ENCODE results near the gene MLH3. TPM values are rescaled to one million over a fixed set of nuclear protein-coding genes. Genes with fewer than 3 reads are reported as not detected.
"Not testable (repeated sequence)": the region's sequence is repeated elsewhere in the genome, so short reads cannot be mapped to it uniquely, and the experiment has no call there.

Gene MLH3
- total and polyA plus RNA-seq, 2 experiments from 2014 or later = 10.8 to 12.3 TPM

DNA sequence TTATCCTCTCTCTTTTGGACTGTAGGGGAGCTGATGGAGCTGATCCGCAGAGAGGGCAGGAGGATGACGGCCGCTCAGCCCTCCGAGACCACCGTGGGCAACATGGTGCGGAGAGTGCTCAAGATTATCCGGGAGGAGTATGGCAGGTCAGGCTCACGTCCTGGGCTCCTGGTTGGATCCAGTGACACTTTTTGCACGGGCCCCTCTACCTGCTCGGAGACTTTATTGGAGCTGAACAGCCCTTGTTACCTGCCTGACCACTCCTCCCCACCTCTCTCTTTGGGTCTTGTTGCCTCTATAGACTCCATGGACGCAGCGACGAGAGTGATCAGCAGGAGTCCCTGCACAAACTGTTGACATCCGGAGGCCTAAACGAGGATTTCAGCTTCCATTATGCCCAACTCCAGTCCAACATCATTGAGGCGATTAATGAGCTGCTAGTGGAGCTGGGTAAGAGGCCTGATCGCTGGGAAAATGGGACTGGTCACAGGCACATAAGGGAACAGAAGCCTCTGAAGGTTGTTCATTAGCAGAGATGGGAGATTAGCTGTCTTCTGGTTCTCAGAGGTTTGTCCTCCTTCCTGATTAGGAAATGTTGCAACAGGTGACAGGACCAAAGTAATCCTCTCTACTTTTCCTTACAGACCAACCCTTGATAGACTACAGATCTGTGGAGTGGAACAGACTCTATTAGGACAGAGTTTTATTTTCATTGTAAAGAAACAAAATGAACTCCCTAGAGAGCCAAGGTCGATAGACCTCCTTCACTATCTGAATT is 47.8 kb downstream of the MLH3 start:
- 7% methylated on average over 17 to 18 of the region's 18 CpGs for WGBS, 2 experiments (ENCODE audit: low coverage in 1 of 2, low lambda C conversion rate in 2 of 2, missing lambda C conversion rate in 2 of 2)
- peak overlapping the region; percentile 14; the same call in 1 of the 2 replicates for H3K27ac ChIP-seq
- H3K9me2 ChIP-seq (ENCODE audit: insufficient read depth) = no peaks in the 10 kb centered on the region
- H3K4me3 ChIP-seq = peak overlapping the region; percentile 97
- in situ Hi-C loops (cut with MboI) = no loop called here
- peak; percentile 60 for DNase-seq
- H3K79me2 ChIP-seq (ENCODE audit: insufficient read depth) = peaks cover 48% of the 10 kb centered on the region
- H3K9me3 ChIP-seq (ENCODE audit: low read depth) = no peaks in the 10 kb centered on the region
- peaks cover 31% of the 10 kb centered on the region for H3K36me3 ChIP-seq (ENCODE audit: low read depth)
- peak overlapping the region; percentile 94 for H3K4me2 ChIP-seq (ENCODE audit: unreplicated experiment)
- peak overlapping the region; percentile 86 for H3K9ac ChIP-seq
- H3K27me3 ChIP-seq (replicated peaks; ENCODE audit: insufficient read depth) = no peaks in the 10 kb centered on the region
- H4K20me1 ChIP-seq (ENCODE audit: insufficient read depth) = no peaks in the 10 kb centered on the region
- H3F3A ChIP-seq (ENCODE audit: insufficient read depth) = no peaks in the 10 kb centered on the region; the same call in 1 of the 2 replicates
- H3K4me1 ChIP-seq (ENCODE audit: insufficient read depth) = peaks cover 10% of the 10 kb centered on the region
- H2AFZ ChIP-seq = peak overlapping the region; percentile 94
- no peak for TF ChIP-seq EZH2 (IDR thresholded peaks at IDR 0.05; ENCODE audit: insufficient read depth, poor library complexity, severe bottlenecking)
- TF ChIP-seq EZH2phosphoT487 (IDR thresholded peaks at IDR 0.05; ENCODE audit: insufficient read depth, low read depth) = no peak

DNA sequence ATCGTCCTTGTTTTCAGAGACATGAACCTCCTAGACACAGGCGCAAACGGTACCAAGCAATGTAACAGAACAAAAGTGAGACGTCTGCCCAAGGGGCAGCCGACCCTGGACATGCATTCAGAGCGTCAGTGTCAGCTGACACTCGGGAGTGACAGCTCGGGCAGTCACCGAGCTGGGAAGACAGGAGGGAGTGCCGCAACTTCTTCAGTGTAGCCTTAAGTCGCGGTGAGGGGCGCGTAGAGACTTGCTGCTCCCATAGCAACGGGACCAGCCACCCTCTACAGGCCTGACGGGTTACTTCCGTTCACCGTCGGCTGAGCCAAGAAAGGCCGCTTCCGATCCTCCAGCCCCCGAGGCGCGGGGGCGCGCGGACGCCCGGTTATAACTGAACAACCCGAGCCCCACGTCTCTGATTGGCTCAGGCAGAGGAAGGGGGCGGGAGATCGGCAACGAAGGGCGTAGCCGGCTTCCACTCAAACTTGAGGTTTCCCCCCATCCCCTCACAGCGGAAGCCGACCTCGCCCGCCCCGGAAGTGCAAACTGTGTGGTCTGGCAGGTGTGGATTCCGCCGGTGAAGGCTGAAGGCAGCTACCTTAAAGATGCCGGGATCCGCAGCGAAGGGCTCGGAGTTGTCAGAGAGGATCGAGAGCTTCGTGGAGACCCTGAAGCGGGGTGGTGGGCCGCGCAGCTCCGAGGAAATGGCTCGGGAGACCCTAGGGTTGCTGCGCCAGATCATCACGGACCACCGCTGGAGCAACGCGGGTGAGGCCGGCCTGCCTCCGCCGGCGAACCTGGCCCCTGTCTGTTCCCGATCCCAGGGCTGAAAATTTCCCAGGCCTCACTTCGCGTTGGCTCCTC is 48.6 kb downstream of the MLH3 start, which contains the start of gene EIF2B2:
Gene EIF2B2 (plus strand): TSS at position 530 of the 858 bp plus-strand sequence. CDS start 70 bp downstream, at position 600.
- H3K36me3 ChIP-seq (ENCODE audit: low read depth) = peaks cover 27% of the 10 kb centered on the region
- peak within 1 kb of the TSS; percentile 57 for H3K27ac ChIP-seq
- no peaks in the 10 kb centered on the region for H4K20me1 ChIP-seq (ENCODE audit: insufficient read depth)
- peaks cover 10% of the 10 kb centered on the region for H3K4me1 ChIP-seq (ENCODE audit: insufficient read depth)
- H3K4me2 ChIP-seq (ENCODE audit: unreplicated experiment) = peak within 1 kb of the TSS; percentile 94
- H3K79me2 ChIP-seq (ENCODE audit: insufficient read depth) = peaks cover 46% of the 10 kb centered on the region
- DNase-seq = peak; percentile 96
- peak within 1 kb of the TSS; percentile 97 for H3K4me3 ChIP-seq
- H3K9ac ChIP-seq = peak within 1 kb of the TSS; percentile 86
- H2AFZ ChIP-seq = peak within 1 kb of the TSS; percentile 94
- TF ChIP-seq EZH2 (IDR thresholded peaks at IDR 0.05; ENCODE audit: insufficient read depth, poor library complexity, severe bottlenecking) (no peak), EZH2phosphoT487 (IDR thresholded peaks at IDR 0.05; ENCODE audit: insufficient read depth, low read depth) (no peak)
- no peaks in the 10 kb centered on the region for H3K27me3 ChIP-seq (replicated peaks; ENCODE audit: insufficient read depth)
- in situ Hi-C loops (cut with MboI) = no loop called here
- no peaks in the 10 kb centered on the region for H3K9me2 ChIP-seq (ENCODE audit: insufficient read depth)
- 1 to 3% methylated on average over 61 to 65 of the region's 66 CpGs for WGBS, 2 experiments (ENCODE audit: low coverage in 1 of 2, low lambda C conversion rate in 2 of 2, missing lambda C conversion rate in 2 of 2)
- H3K9me3 ChIP-seq (ENCODE audit: low read depth) = no peaks in the 10 kb centered on the region
- H3F3A ChIP-seq (ENCODE audit: insufficient read depth) = no peaks in the 10 kb centered on the region; the same call in 1 of the 2 replicates

DNA sequence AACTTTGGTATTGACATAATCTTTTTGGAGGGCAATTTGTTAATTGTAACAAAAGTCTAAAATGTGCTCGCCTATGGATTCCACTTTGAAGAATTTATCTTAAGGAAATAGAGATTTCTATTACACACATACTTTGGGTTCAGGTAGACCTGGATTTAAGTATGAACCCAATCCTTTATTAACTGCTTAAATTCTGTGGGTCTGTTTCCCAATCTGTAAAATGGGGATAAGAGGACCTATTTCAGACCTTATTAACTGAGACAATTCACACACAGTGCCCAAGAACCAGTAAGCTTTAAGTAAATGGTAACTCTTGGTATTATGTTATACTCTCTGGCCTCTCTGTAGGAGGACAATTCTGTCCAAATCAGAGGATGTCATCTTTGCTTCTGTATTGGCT is 49.4 kb downstream of the MLH3 start:
- Histone ChIP-seq H3K36me3 (ENCODE audit: low read depth) (peaks cover 20% of the 10 kb centered on the region), H3K4me1 (ENCODE audit: insufficient read depth) (peaks cover 10% of the 10 kb centered on the region), H3K79me2 (ENCODE audit: insufficient read depth) (peaks cover 39% of the 10 kb centered on the region), H3K4me2 (ENCODE audit: unreplicated experiment) (peak overlapping the region; percentile 58), H3K9me3 (ENCODE audit: low read depth) (no peaks in the 10 kb centered on the region), H3K4me3 (peak overlapping the region; percentile 97), H2AFZ (peak overlapping the region; percentile 94), H4K20me1 (ENCODE audit: insufficient read depth) (no peaks in the 10 kb centered on the region), H3K9ac (peak overlapping the region; percentile 86), H3K27ac (peak overlapping the region; percentile 57), H3K9me2 (ENCODE audit: insufficient read depth) (no peaks in the 10 kb centered on the region), H3F3A (ENCODE audit: insufficient read depth) (no peaks in the 10 kb centered on the region; the same call in 1 of the 2 replicates), H3K27me3 (replicated peaks; ENCODE audit: insufficient read depth) (no peaks in the 10 kb centered on the region)
- in situ Hi-C loops (cut with MboI) = no loop called here
- TF ChIP-seq EZH2phosphoT487 (IDR thresholded peaks at IDR 0.05; ENCODE audit: insufficient read depth, low read depth) (no peak), EZH2 (IDR thresholded peaks at IDR 0.05; ENCODE audit: insufficient read depth, poor library complexity, severe bottlenecking) (no peak)
- 65 to 76% methylated on average over 1 of the region's 1 CpG for WGBS, 2 experiments (ENCODE audit: low coverage in 1 of 2, low lambda C conversion rate in 2 of 2, missing lambda C conversion rate in 2 of 2)
- no peak for DNase-seq

DNA sequence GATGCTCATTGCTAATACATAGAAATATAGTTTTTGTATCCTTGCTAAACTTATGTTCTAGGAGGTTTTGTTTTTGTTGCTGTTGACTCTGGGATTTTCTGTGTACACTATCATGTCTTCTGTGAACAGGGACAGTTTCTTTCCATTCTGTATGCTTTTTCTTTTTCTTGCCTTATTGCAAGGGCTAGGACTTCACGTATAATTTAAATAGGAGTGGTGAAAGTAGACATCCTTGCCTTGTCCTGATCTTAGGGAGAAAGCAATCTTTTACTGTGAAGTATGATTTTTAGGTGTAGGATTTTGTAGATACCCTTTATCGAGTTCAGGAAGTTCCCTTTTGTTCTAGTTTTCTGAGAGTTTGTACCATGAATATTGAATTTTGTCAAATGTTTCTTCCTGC is 50.0 kb downstream of the MLH3 start:
- Histone ChIP-seq H3F3A (ENCODE audit: insufficient read depth) (no peaks in the 10 kb centered on the region; the same call in 1 of the 2 replicates), H3K27me3 (replicated peaks; ENCODE audit: insufficient read depth) (no peaks in the 10 kb centered on the region), H3K36me3 (ENCODE audit: low read depth) (peaks cover 16% of the 10 kb centered on the region; the same call in 1 of the 2 replicates), H3K4me1 (ENCODE audit: insufficient read depth) (peaks cover 10% of the 10 kb centered on the region), H3K9me3 (ENCODE audit: low read depth) (no peaks in the 10 kb centered on the region), H3K4me2 (ENCODE audit: unreplicated experiment) (no peak overlapping the region), H4K20me1 (ENCODE audit: insufficient read depth) (no peaks in the 10 kb centered on the region), H3K4me3 (no peak overlapping the region), H3K79me2 (ENCODE audit: insufficient read depth) (peaks cover 35% of the 10 kb centered on the region), H3K27ac (no peak overlapping the region), H2AFZ (no peak overlapping the region), H3K9me2 (ENCODE audit: insufficient read depth) (no peaks in the 10 kb centered on the region), H3K9ac (no peak overlapping the region)
- TF ChIP-seq EZH2phosphoT487 (IDR thresholded peaks at IDR 0.05; ENCODE audit: insufficient read depth, low read depth) = no peak
- TF ChIP-seq EZH2 (IDR thresholded peaks at IDR 0.05; ENCODE audit: insufficient read depth, poor library complexity, severe bottlenecking) = no peak
- no peak for DNase-seq
- in situ Hi-C loops (cut with MboI) = no loop called here
- WGBS, 2 experiments (ENCODE audit: low coverage in 1 of 2, low lambda C conversion rate in 2 of 2, missing lambda C conversion rate in 2 of 2) = 65 to 74% methylated on average over 2 of the region's 2 CpGs

DNA sequence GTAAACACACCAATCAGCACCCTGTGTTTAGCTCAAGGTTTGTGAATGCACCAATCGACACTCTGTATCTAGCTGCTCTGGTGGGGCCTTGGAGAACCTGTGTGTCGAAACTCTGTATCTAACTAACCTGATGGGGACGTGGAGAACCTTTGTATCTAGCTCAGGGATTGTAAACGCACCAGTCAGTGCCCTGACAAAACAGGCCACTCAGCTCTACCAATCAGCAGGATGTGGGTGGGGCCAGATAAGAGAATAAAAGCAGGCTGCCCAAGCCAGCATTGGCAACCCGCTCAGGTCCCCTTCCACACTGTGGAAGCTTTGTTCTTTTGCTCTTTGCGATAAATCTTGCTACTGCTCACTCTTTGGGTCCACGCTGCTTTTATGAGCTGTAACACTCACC is 55.5 kb downstream of the MLH3 start:
- H3K79me2 ChIP-seq (ENCODE audit: insufficient read depth); H3K4me3 ChIP-seq; H3F3A ChIP-seq (ENCODE audit: insufficient read depth); H3K27ac ChIP-seq; H3K36me3 ChIP-seq (ENCODE audit: low read depth); H2AFZ ChIP-seq; H4K20me1 ChIP-seq (ENCODE audit: insufficient read depth); in situ Hi-C loops (cut with MboI); H3K9ac ChIP-seq; DNase-seq; H3K4me1 ChIP-seq (ENCODE audit: insufficient read depth); H3K27me3 ChIP-seq (replicated peaks; ENCODE audit: insufficient read depth); H3K4me2 ChIP-seq (ENCODE audit: unreplicated experiment); H3K9me3 ChIP-seq (ENCODE audit: low read depth); H3K9me2 ChIP-seq (ENCODE audit: insufficient read depth): not testable (repeated sequence)
- 82 to 91% methylated on average over 6 of the region's 7 CpGs for WGBS, 2 experiments (ENCODE audit: low coverage in 1 of 2, low lambda C conversion rate in 2 of 2, missing lambda C conversion rate in 2 of 2)

DNA sequence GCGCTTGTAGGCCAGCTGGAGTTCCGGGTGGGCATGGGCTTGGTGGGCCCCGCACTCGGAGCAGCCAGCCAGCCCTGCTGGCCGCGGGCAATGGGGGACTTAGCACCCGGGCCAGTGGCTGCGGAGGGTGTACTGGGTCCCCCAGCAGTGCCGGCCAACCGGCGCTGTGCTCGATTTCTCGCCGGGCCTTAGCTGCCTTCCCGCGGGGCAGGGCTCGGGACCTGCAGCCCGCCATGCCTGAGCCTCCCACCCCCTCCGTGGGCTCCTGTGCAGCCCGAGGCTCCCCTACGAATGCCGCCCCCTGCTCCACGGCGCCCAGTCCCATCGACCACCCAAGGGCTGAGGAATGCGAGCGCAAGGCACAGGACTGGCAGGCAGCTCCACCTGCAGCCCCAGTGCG is 57.1 kb downstream of the MLH3 start:
- H3K9me3 ChIP-seq (ENCODE audit: low read depth); DNase-seq; H3K4me3 ChIP-seq; in situ Hi-C loops (cut with MboI); H4K20me1 ChIP-seq (ENCODE audit: insufficient read depth); H3K9ac ChIP-seq; H3K27me3 ChIP-seq (replicated peaks; ENCODE audit: insufficient read depth); H2AFZ ChIP-seq; H3F3A ChIP-seq (ENCODE audit: insufficient read depth); H3K4me1 ChIP-seq (ENCODE audit: insufficient read depth); H3K79me2 ChIP-seq (ENCODE audit: insufficient read depth); H3K36me3 ChIP-seq (ENCODE audit: low read depth); H3K27ac ChIP-seq; H3K4me2 ChIP-seq (ENCODE audit: unreplicated experiment); H3K9me2 ChIP-seq (ENCODE audit: insufficient read depth): not testable (repeated sequence)
- WGBS, 2 experiments (ENCODE audit: low coverage in 1 of 2, low lambda C conversion rate in 2 of 2, missing lambda C conversion rate in 2 of 2) = 87 to 91% methylated on average over 14 to 20 of the region's 28 CpGs
